GM18858 (cell line): ENCODE measurements around the gene CYP46A1.

Source experiments
- ATAC-seq: cut with Tn5 transposase; IDR thresholded peaks from one replicate; pipeline ENCODE4 v1.9.1; 2021; ENCODE audit not compliant: unreplicated experiment

The CYP46A1 gene

DNA sequence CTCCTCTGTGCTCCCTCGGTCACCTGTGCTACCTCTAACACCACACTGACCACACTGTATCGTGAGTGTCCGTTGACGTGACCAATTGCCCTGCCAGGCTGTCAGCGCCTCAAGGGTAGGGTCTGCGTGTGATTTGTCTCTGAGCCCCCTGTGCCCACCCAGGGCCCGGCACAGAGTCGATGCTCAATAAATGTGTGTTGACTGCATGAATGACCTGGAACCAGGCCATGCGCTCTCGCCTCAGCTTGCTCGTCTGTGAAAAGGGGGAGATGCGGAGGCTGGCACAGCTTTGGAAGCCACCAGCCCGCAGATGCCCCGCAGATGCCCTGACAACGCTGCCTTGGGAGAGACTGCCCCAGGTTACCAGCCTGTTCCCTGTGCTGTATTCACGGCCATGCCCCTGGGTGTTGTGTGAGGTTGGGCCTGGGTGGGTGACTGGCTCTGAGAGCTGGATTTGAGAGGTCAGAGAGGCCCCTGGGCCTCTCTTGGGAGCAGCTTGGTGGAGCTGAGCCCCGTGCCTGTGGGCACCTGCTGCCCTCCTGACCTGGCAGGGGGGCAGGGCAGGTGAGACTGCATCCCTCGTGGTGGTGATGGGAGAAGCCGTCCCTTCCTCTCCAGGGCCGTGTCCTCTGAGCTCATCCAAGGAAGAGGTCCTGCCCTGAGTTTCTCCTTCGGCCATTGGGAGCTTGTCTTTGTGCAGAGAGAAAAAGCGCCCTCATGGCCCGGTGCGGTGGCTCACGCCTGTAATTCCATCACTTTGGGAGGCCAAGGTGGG is 43.2 kb downstream of the CYP46A1 start:
- ATAC-seq = no peak

DNA sequence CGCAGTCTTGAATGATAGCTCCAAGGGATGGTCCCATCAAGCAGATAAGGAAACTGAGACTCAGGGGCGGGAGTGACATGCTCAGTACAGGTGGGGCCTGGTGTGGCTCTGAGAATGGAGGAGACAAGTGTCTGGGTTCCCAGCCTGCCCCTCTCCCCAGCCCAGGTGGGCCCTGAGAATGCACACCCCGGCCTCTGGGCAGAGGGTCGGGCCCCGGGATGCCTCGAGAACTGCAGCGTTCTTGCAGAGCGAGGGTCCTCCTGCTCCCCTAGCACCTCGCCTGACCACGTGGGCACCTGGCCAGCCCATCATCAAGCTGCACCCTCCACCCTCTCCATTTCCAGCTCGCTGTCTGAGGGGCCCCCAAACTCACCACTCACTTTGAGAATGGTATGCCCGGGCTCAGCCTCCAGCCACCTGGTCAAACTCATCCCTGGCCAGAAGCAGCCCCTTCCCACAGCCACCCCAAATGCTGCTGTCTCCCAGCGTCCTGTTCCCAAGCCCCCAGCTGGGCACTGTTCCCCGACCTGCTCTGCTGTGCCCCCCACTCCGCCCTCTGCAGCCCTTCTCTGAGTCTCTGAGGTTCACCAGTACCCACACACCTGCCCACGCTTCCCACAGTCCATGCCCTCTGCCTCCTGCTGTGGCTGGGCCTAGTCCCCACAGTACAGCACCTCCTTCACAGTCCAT is 44.3 kb downstream of the CYP46A1 start:
- no peak for ATAC-seq

DNA sequence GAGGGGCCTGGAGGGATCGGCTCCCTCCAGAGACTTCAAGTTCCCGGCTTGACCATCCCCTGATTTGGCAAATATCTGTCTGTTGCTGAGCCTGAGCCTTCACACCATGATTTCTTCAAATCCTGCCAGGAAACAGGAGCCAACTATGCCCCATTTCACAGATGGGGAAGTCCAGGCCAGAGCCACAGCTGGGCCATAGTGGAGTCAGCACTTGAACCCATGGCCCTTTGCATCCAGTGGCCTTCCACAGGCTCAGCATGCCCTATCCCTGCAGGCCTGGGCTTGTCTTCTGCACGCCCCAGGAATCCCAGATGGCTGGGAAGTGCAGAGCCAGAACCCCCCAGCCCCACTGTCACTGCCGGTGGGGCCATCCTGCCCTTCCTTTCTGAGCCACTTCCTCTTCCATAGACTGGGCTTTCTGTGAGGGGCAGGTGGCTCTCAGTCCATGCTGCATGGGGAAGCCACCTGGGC is 44.9 kb downstream of the CYP46A1 start:
- no peak for ATAC-seq

DNA sequence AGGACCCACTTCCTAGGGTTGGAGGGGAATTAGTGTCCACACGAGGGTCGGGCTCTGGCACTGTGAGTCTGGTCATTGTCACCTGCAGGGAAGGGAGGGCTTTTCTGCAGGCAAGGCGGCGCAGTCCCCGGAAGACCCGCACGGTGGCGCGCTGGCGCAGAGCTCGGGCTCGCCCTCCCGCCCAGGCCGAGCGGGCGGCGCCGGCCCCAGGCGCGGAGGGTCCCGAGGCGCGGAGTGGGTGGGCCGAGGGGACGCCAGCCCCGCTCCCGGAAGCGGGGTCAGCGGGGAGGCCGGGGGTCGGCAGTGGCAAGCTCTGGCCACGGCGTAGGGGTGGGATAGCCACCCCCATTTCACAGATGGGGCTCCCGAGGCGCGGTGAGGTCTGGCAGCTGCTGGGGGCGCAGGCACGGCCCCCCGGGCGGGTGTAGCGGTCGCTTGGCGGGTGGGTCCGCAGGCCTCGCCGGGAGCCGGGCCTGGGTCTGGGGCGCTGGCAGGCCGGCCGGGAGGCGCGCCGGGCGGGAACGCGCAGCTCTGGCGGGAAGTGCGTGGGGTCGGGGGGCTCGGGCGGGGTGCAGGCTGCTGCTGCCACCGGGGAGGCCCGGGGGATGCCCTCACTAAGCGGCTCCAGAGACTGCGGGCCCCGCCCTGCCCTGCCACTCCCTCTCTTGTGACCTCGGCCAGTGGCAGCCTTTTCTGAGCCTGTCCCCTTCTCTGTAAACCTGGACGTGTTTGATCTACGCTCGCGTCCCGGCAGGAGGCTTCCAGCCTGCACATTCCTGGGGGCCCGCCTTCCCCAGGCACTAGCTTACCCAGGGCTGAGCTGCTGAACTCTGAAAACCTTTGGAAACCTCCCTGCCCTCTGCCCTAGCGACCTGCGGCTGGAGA is 46.1 kb downstream of the CYP46A1 start:
- ATAC-seq = no peak

DNA sequence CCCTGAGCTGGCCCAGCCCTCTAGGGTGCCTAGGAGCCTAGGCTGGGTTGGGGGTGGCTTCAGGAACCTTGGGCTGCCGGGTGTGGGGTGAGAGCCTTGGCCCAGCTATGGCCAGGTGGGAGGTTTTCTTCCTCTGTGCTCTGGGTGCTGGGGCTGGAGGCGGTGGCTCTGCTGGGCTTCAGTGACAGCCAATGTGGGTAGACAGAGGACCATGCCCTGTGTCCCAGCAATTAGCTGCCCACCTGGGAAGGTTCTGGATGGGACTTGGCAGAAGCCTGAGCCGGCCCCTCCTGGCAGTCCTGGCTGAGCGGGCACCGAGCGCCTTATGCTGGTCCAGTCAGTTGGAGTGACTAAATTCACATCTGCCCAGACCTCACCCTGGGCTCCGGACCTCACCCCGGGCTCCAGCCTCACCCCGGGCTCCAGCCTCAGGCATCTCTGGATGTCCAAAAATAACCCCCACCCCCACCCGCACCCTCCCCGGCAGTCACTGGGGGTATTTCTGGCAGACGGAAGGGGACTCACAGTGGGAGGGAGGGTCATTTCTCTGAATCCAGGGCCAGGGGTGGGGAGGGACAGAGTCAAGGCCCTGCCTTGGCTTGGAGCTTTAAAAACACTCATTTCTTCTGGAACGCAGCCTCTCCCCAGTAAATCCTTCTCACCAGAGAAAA is 46.9 kb downstream of the CYP46A1 start:
- no peak for ATAC-seq

DNA sequence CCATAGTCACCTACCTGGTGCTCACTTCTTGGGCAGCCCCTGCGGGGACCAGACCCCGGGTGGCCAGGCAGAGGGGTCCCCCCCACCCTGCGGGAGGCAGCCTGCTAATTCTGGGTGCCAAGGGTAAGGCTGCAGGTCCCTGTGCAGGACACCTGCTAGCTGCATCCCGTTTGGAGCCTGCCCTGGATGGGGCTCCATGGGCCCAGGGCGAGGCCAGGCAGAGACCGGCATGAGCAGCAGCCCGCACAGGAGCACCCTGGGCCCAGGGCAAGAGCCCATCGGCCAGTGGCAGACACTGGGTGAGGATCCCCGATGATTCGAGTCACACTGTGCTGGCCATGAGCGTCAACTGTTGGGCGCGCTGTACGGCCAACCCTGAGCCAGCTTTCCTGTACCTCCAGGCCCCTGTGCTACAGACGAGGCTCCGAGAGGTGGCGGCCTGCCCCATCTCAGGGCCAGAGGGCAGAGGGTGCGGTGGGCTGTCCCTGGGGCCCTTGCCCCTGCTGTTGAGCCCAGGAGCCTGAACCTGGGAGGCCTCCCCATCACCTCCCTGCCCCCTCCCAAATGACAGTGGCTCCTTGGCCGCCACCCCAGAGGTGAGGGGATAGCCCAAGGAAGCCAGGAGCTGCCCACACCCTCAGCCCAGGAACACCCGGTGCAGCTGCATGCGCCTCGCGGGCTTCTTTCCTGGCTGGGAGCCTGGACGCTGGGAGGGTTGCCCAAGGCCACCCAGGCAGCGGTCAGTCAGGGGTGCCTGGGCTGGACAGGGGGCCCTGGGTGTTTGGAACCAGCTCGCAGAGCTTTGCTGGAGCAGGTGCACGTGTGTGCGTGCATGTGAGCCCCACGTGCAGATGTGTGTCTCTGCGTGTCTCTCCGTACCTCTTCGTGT is 47.7 kb downstream of the CYP46A1 start:
- no peak for ATAC-seq

DNA sequence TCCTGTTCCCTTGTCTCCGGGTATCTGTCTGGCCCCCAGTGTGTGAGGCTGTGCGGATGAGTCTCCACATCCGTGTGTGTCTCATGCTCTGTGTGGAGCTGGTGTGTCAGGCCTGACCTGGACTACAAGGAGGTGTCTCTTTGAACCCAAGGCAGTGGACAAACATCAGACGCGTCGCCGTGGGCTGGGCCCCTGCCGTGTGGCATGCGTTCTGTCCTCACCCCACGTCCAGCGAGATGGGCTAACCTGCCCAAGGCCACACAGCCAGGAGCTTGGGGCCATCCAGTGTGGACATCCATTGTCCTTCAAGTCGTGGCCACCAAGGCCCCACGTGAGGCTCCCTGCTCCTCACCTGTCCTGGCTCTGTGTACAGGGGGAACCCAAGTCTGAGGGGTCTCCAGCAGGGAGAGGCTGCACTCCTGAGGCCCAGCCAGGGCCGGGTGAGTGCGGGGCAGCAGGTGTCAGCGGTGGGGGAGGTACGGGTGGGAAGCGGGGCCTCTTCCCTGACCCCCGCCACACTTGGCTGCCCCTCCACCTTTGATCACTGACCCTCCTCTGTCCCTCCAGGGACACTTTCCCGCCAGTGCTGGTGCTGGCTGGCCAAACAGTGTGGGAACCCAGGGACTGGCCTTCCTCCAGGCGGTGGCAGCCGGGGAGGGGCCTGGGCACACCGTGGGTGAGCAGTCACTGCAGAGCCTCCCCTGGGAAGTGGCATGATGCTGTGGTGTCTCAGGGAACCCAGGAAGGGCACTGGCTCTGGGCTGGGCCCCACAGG is 48.5 kb downstream of the CYP46A1 start:
- no peak for ATAC-seq

DNA sequence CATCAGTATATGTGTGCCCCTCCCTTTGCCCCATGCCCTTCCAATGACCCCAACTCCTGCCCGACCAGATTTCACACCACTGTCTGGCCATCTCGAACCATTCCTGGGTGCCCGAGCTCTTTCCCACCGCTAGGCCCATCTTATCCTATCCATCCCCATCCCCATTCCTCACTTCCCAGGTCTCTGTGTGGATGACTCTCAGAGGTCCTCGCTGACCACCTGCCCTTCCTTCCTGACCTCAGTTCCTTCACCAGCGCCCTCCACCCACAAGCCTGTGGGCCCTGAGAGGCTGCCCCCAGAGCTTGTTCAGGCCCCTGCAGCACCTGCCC is 49.1 kb downstream of the CYP46A1 start:
- ATAC-seq = no peak

DNA sequence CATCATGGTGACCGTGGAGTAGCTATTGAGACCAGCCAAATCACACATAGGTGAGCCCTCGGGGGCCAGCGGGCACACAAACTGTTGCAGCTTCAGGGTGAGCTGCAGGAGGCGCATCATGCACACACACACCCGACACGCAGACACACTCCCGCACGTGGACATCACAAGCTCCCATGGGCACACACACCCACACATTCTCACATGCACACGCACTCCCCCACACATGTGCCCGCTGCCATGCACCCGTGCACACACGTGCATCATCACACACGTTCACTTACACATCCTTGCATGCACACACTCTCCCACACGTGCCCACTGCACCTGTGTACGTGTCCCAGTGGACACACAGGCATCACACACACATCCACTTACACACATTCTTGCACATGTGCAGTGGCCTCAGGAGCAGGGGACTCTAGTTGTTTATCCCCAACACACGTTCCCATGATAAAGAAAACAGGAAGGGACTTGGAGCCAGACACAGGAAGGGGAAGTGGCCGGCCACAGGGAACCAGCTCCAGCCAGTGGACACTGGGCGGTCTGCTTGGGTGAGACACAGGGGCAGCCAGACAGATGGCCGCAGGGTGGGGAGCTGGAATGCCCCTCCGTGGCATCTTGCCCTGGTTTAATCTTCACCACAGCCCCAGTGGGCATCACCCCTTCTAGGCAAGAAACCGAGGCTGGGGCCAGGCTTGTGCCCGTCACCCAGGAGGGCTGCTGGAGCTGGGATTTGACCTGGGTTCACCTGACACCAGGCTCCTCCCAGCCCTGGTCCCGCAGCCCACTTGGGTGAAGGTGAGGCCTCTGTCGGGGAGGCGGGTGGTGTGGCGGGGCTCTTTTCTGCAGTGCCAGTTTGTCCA is 49.7 kb downstream of the CYP46A1 start:
- no peak for ATAC-seq

DNA sequence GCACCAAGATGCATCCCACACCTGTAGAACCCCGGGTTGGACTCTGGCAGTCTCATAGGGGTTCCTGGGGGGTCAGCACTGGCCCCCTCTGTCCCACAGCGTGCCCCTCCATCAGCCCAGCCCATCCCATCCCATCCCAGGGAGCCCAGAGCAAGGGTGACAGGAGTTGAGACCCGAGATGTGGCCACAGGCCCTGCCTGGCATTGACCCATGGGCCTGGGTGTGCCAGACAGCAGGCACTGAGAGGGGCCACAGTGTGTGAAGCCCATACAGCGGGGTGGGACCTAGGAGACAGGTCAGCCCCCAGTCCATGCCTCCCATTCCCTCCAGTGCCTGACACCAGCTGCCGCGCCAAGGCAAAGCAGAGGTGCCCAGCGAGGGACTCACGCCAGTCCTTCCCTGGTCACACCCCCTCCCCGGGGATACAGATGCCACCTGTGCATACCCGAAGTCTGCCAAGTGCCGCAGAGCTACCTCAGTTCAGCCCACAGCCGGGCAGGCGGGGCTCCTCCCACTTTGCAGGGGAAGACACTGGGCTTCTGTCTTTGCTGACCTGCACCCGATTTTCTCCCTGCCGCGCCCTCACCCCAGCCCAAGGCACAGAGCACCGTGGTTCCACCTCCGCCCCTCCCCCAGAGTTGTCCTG is 50.4 kb downstream of the CYP46A1 start:
- ATAC-seq = no peak

DNA sequence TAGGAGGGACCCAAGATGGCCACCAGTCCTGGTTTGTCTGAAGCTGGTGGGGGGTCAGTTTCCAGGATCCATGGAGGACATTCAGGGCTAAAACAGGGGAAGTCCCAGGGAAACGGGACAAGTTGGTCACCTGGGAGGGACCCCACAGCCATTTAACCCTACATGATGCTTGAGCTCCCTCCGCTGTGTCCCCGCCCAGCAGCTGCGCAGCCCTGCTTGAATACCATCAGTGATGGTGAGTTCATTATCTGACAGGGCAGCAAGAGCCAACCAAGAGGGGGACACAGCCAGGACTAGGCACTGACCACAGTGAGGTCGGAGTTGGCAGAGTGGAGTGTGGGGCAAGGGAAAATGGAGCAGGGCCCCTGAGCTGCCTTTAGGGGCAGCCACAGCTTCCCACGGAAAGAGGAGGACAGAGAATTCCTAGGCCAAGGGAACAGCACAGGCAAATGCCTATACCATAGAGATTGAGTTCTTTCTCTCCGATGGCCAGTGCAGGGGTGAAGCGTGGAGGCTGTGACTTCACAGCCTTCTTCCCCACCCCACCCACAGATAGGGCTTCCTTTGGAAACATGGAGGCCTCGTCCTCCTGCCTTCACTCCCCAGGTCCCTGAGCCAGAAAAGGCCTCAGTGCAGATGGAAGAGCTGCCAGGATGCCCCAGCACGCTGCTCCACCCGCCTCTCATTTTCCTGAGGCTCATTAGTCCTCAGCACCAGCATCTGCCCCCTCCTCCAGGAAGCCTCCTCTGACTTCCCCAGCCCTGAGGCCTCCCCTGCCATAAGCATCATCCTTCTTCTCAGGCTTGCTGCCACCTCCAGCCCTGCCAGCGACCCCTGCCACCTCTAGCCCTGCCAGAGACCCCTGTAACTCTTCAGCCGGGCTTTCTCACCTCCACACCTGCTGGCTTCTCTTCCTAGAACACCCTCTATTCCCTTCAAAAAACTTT is 51.4 kb downstream of the CYP46A1 start:
- no peak for ATAC-seq

DNA sequence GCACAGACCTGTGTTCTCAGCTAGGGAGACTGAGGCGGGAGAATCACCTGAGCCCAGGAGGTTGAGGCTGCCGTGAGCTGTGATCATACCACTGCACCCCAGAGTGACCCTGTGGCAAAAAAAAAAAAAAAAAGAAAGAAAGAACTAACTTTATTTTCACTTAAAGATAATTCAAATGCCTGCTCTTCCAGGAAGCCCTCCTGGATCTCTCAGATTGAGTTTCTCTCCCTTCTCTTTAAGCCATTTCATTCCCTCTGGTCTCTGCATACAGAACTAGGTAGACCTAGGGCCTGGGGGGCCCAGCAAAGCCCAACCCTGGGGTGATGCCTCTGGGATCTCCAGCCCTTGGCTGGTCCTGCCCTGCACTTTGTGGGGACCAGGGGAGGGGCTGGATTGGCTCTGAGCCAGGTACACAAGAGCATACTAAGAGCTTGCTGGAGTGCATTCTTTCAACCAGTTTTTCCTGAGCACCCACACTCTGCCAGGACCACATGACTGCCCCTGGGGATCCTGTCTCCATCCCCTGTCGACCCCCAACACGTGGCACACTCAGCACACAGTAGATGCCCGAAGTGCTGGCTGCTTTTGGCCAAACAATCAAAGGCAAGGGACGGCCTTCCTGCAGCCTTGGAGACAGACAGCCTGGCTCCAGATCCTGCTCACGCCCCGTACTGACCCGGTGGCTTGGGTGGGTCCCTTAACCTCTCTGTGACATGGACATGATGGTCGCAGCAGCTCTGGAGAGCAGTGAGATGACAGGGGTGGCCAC is 52.7 kb downstream of the CYP46A1 start:
- ATAC-seq = no peak

DNA sequence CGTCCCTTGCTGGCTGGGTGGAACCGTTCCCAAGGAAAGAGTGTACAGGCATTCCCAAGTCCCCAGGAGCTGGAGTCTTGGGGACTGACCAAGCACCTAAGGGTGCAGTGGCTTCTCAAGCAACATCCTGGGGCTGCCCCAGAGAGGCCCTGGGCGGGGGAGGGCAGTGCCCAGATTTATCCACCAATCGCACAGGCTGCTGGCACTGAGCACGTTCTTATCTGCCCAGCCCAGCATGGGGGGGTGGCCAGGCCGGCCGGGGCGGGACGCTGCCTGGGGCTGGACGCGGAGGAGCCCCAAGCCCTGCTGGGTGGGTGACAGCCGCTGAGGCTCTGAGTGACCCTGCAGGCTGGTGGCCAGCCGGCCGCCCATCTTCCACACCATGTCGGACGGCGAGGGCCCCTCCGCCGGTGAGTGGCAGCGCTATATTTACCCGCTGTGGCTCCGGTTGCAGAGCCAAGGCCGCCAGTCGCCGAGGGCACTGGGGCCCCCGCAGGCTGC is 53.4 kb downstream of the CYP46A1 start:
- no peak for ATAC-seq

DNA sequence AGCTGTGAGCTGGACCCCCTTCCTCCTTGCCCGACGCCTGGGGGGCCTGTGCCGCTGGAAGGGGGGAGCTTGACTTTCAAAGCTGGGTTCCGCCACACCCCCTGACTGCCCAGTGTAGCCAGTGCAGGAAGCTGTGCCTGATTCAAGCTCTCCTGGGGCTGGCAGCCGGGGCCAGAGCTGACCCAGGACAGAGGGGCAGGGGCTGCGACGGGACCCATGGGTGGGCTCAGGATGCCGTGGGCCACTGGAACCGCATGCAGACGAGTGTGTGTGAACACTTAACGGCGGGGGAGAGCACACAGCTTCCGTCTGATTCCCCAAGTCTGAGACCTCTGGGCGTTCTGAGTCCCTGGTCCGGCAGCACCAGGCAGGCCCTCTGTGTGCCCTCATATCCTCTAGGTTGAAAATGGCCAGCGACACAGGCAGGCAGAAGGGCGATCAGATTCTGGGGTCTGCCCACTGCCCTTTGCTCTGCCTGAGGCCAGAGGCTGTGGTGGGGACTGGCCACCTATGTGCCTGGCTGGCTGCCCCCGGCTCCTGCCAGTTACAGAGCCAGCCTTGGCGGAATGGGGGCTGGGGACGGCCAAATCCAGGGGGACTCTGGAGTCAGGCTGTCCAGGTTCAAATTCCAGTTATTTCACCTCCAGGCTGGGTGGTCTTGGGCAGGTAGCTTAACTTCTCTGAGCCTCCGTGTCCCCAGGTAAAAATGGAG is 54.0 kb downstream of the CYP46A1 start:
- no peak for ATAC-seq

DNA sequence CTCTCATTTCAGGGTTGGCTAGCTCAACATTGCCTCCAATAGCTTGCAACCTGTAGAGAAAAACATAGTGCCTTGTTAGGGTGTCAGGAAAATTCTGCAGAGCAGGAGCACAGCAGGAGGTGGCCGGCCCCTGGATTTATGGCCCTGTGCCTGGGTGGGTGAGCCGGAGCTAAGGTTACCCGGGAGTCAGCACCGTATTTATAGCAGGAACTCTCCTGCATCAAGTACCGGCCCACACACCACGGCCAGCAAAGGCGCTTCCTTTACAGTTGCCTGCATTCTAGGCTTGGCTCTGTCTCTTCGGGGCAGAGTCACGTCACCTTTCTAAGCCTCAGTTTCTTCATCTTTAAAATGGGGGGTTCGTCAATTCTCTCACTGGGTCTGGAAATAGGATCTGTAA is 56.3 kb downstream of the CYP46A1 start:
- no peak for ATAC-seq
